Osteoblast (primary cell): ENCODE data around the gene TMEM245. TPM values are rescaled to one million over a fixed set of nuclear protein-coding genes. Genes with fewer than 3 reads are reported as not detected.

ENCODE experiments used
- DNase-seq: peaks from one replicate; pipeline ENCODE4 v3.0.0; 2011; ENCODE audit warnings: low spot score, mixed read lengths; ENCODE audit not compliant: insufficient read length; ENCODE audit errors: missing footprints
- H2AFZ ChIP-seq: 2 replicates; pipeline ENCODE4 v1.6.0; 2011; ENCODE audit warnings: mild to moderate bottlenecking, low read length
- H3K27ac ChIP-seq: 2 replicates; pipeline ENCODE4 v1.5.1; 2011; ENCODE audit warnings: mild to moderate bottlenecking, low read depth, low read length, moderate library complexity
- H3K27me3 ChIP-seq: 2 replicates; pipeline ENCODE4 v1.6.0; 2012; ENCODE audit warnings: mild to moderate bottlenecking, control low read depth, inconsistent platforms, low read length, moderate library complexity; ENCODE audit not compliant: insufficient read depth
- H3K36me3 ChIP-seq: 2 replicates; pipeline ENCODE4 v1.5.1; 2011; ENCODE audit warnings: mild to moderate bottlenecking, low read length, control low read depth, moderate library complexity; ENCODE audit not compliant: insufficient read depth
- H3K4me1 ChIP-seq: 2 replicates; pipeline ENCODE4 v1.5.1; 2011; ENCODE audit warnings: mild to moderate bottlenecking, low read length, control low read depth, moderate library complexity; ENCODE audit not compliant: insufficient read depth
- H3K4me2 ChIP-seq: 2 replicates; pipeline ENCODE4 v1.6.0; 2011; ENCODE audit warnings: mild to moderate bottlenecking, low read length; ENCODE audit not compliant: insufficient read depth
- H3K4me3 ChIP-seq: fragments of 200-600 bp; sonication (generic); 3 replicates; pipeline ENCODE4 v1.5.1; 2012; ENCODE audit warnings: mild to moderate bottlenecking, low read length, inconsistent platforms; ENCODE audit not compliant: insufficient read depth
- H3K79me2 ChIP-seq: 2 replicates; pipeline ENCODE4 v1.6.0; 2012; ENCODE audit warnings: mild to moderate bottlenecking, low read length, control low read depth, inconsistent platforms; ENCODE audit not compliant: insufficient read depth
- H3K9me3 ChIP-seq: 2 replicates; pipeline ENCODE4 v1.5.1; 2011; ENCODE audit warnings: low read depth, low read length, control low read depth
- H4K20me1 ChIP-seq: 2 replicates; pipeline ENCODE4 v1.6.0; 2012; ENCODE audit warnings: mild to moderate bottlenecking, low read length, control low read depth; ENCODE audit not compliant: insufficient read depth
- CTCF ChIP-seq: IDR thresholded peaks from 2 replicates; pipeline ENCODE4 v1.5.1; 2011; ENCODE audit warnings: mild to moderate bottlenecking, low read depth, low read length, moderate library complexity; ENCODE audit errors: extremely low read depth
- total RNA-seq: library from RNA; depleted of rRNA; stranded (reverse); fragments of >200 nt; gene quantifications from 2 replicates; pipeline ENCODE4 v1.2.3, GENCODE V29; 2012

Gene TMEM245
- total RNA-seq, 1 donor, result 45.2 TPM

GRCh38 chr9:109011231-109011671 is 108.5 kb downstream of the TMEM245 start:
- Histone ChIP-seq H2AFZ (no peak overlapping the region), H3K27me3 (no peaks in the 10 kb centered on the region), H3K4me2 (peak overlapping the region; percentile 87), H3K79me2 (peaks cover 53% of the 10 kb centered on the region), H3K9me3 (no peaks in the 10 kb centered on the region), H3K36me3 (no peaks in the 10 kb centered on the region), H4K20me1 (peaks cover 39% of the 10 kb centered on the region), H3K4me1 (peaks cover 34% of the 10 kb centered on the region), H3K27ac (peak overlapping the region; percentile 82), H3K4me3 (peak overlapping the region; percentile 84)
- DNase-seq, result no peak
- TF ChIP-seq CTCF, result no peak

- no peaks in the 10 kb centered on the region for H3K9me3 ChIP-seq
- H3K27ac ChIP-seq, result peak overlapping the region; percentile 82
- H3K79me2 ChIP-seq, result peaks cover 57% of the 10 kb centered on the region
- no peak overlapping the region for H2AFZ ChIP-seq
- H3K36me3 ChIP-seq, result no peaks in the 10 kb centered on the region
- TF ChIP-seq CTCF, result no peak
- peak; percentile 76 for DNase-seq
- H3K4me2 ChIP-seq, result peak overlapping the region; percentile 87
- H4K20me1 ChIP-seq, result peaks cover 40% of the 10 kb centered on the region
- peak overlapping the region; percentile 84 for H3K4me3 ChIP-seq
- H3K4me1 ChIP-seq, result peaks cover 34% of the 10 kb centered on the region
- H3K27me3 ChIP-seq, result no peaks in the 10 kb centered on the region
These were observed 109.0 kb downstream of the TMEM245 start for GRCh38 chr9:109010746-109011145.

- Histone ChIP-seq H3K79me2 (peaks cover 86% of the 10 kb centered on the region), H3K4me2 (no peak overlapping the region), H3K9me3 (peaks cover 12% of the 10 kb centered on the region), H3K4me1 (peaks cover 7% of the 10 kb centered on the region), H3K27me3 (no peaks in the 10 kb centered on the region), H4K20me1 (peaks cover 41% of the 10 kb centered on the region), H3K27ac (no peak overlapping the region), H3K4me3 (no peak overlapping the region), H3K36me3 (peaks cover 13% of the 10 kb centered on the region), H2AFZ (no peak overlapping the region)
- no peak for TF ChIP-seq CTCF
- DNase-seq, result no peak
These were observed 114.1 kb downstream of the TMEM245 start for GRCh38 chr9:109005678-109006077.

- no peak for DNase-seq
- H3K79me2 ChIP-seq, result peaks cover 86% of the 10 kb centered on the region
- H3K4me1 ChIP-seq, result peaks cover 2% of the 10 kb centered on the region
- H3K27me3 ChIP-seq, result no peaks in the 10 kb centered on the region
- H3K36me3 ChIP-seq, result peaks cover 21% of the 10 kb centered on the region
- no peak overlapping the region for H3K4me2 ChIP-seq
- H3K9me3 ChIP-seq, result peaks cover 12% of the 10 kb centered on the region
- H4K20me1 ChIP-seq, result peaks cover 44% of the 10 kb centered on the region
- no peak overlapping the region for H2AFZ ChIP-seq
- H3K27ac ChIP-seq, result no peak overlapping the region
- TF ChIP-seq CTCF, result no peak
- H3K4me3 ChIP-seq, result no peak overlapping the region
These were observed 116.6 kb downstream of the TMEM245 start for GRCh38 chr9:109003116-109003515.
